ENCODE results near the gene KANSL1L. TPM values are rescaled to one million over a fixed set of nuclear protein-coding genes. Genes with fewer than 3 reads are reported as not detected.

Gene KANSL1L
- total and polyA plus RNA-seq, 2 experiments from 2014 or later = 7.4 to 21.1 TPM

- Mint-ChIP-seq H3K9me3 (no peaks in the 10 kb centered on the region), H3K27ac (no peak overlapping the region)
- peaks cover 79% of the 10 kb centered on the region for H3K79me2 ChIP-seq (replicated peaks; ENCODE audit: insufficient read depth)
Measured at GRCh38 chr2:210158236-210158635, 13.0 kb downstream of the KANSL1L start.

More at GRCh38 chr2:210158236-210158635, 13.0 kb downstream of the KANSL1L start:
- no peak overlapping the region for H3K27ac ChIP-seq (ENCODE audit: low read depth)
- peaks cover 8% of the 10 kb centered on the region; the same call in 1 of the 2 replicates for H3K36me3 ChIP-seq (ENCODE audit: insufficient read depth)
- TF ChIP-seq REST (IDR thresholded peaks at IDR 0.05; ENCODE audit: unreplicated experiment) = no peak
- TF ChIP-seq ZNF114 (CRISPR knock-in tag; IDR thresholded peaks at IDR 0.05) = no peak
- no peak for TF ChIP-seq EZH2 (IDR thresholded peaks at IDR 0.05; ENCODE audit: low read depth, unreplicated experiment)
- TF ChIP-seq NANOG (IDR thresholded peaks at IDR 0.05; ENCODE audit: borderline replicate concordance) = no peak
- no peak for TF ChIP-seq EZH2phosphoT487 (IDR thresholded peaks at IDR 0.05; ENCODE audit: unreplicated experiment)
- TF ChIP-seq ZNF462 (CRISPR knock-in tag; IDR thresholded peaks at IDR 0.05) = no peak
- H3K4me1 ChIP-seq (ENCODE audit: insufficient read depth) = no peaks in the 10 kb centered on the region; the same call in 1 of the 2 replicates
- ATAC-seq (no peak), DNase-seq (ENCODE audit: low spot score) (no peak)
- peaks cover 3% of the 10 kb centered on the region; the same call in 2 of the 3 replicates for H3K4me1 Mint-ChIP-seq
- H4K20me1 ChIP-seq (replicated peaks; ENCODE audit: insufficient read depth) = 0 out of 2 replicates have a peak, but pooled peaks cover 3% of the 10 kb centered on the region
- H3K4me2 ChIP-seq = no peak overlapping the region
- H3K9me2 ChIP-seq (ENCODE audit: insufficient read depth) = no peaks in the 10 kb centered on the region
- no peaks in the 10 kb centered on the region for H3F3A ChIP-seq (replicated peaks; ENCODE audit: low read depth)
- peaks cover 7% of the 10 kb centered on the region; the same call in 2 of the 3 replicates for H3K36me3 Mint-ChIP-seq (ENCODE audit: low read depth)
- H3K4me3 ChIP-seq = no peak overlapping the region
- no peaks in the 10 kb centered on the region for H3K27me3 ChIP-seq (ENCODE audit: insufficient read depth)
- no peak overlapping the region for H3K4me3 Mint-ChIP-seq
- H2AFZ ChIP-seq = no peak overlapping the region
- no peaks in the 10 kb centered on the region for H3K27me3 Mint-ChIP-seq (ENCODE audit: insufficient read depth, low read depth, poor library complexity)
